Measurements from ENCODE around the gene DHRSX. TPM values are rescaled to one million over a fixed set of nuclear protein-coding genes. Genes with fewer than 3 reads are reported as not detected.

The DHRSX gene
- polyA plus RNA-seq, 1 donor from 2014 or later, result 15.7 TPM

GRCh38 chrX:2389324-2389723 is 111.5 kb downstream of the DHRSX start:
- H3K36me3 ChIP-seq (ENCODE audit: insufficient read depth, low read length), result peaks cover 9% of the 10 kb centered on the region
- no peak overlapping the region for H3K9ac ChIP-seq (ENCODE audit: low read length)
- H3K27me3 ChIP-seq (ENCODE audit: insufficient read depth, low read depth, low read length), result no peaks in the 10 kb centered on the region
- TF ChIP-seq MXI1 (conservative IDR thresholded peaks at IDR 0.05; ENCODE audit: poor library complexity, severe bottlenecking) (no peak), SMC3 (conservative IDR thresholded peaks at IDR 0.05; ENCODE audit: poor library complexity) (no peak), EP300 (conservative IDR thresholded peaks at IDR 0.05; ENCODE audit: poor library complexity, severe bottlenecking) (no peak), EZH2 (IDR thresholded peaks at IDR 0.05; ENCODE audit: borderline replicate concordance, insufficient read depth, low read length, poor library complexity, severe bottlenecking) (no peak), REST (IDR thresholded peaks at IDR 0.05; ENCODE audit: borderline replicate concordance) (no peak), POLR2AphosphoS5 (IDR thresholded peaks at IDR 0.05) (no peak), RAD21 (conservative IDR thresholded peaks at IDR 0.05) (no peak), TAF1 (IDR thresholded peaks at IDR 0.05; ENCODE audit: low read depth) (no peak)
- TF ChIP-seq, protein P1, sequence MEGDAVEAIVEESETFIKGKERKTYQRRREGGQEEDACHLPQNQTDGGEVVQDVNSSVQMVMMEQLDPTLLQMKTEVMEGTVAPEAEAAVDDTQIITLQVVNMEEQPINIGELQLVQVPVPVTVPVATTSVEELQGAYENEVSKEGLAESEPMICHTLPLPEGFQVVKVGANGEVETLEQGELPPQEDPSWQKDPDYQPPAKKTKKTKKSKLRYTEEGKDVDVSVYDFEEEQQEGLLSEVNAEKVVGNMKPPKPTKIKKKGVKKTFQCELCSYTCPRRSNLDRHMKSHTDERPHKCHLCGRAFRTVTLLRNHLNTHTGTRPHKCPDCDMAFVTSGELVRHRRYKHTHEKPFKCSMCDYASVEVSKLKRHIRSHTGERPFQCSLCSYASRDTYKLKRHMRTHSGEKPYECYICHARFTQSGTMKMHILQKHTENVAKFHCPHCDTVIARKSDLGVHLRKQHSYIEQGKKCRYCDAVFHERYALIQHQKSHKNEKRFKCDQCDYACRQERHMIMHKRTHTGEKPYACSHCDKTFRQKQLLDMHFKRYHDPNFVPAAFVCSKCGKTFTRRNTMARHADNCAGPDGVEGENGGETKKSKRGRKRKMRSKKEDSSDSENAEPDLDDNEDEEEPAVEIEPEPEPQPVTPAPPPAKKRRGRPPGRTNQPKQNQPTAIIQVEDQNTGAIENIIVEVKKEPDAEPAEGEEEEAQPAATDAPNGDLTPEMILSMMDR (IDR thresholded peaks at IDR 0.05; ENCODE audit: poor library complexity, severe bottlenecking), result no peak
- no peaks in the 10 kb centered on the region for H3K9me2 ChIP-seq (ENCODE audit: insufficient read depth, low read length)
- H3K27ac ChIP-seq (ENCODE audit: low read length), result no peak overlapping the region
- no peak overlapping the region for H3K4me3 ChIP-seq (ENCODE audit: low read length)
- H3K9me3 ChIP-seq (ENCODE audit: low read length), result peaks cover 6% of the 10 kb centered on the region
- H3F3A ChIP-seq (ENCODE audit: insufficient read depth, low read length, poor library complexity, severe bottlenecking), result no peaks in the 10 kb centered on the region
- H3K79me2 ChIP-seq (replicated peaks; ENCODE audit: insufficient read depth, low read length), result no peaks in the 10 kb centered on the region
- no peak overlapping the region for H3K4me2 ChIP-seq (ENCODE audit: low read length)
- no peak overlapping the region for H2AFZ ChIP-seq (ENCODE audit: low read depth, low read length)
- no peaks in the 10 kb centered on the region for H4K20me1 ChIP-seq (ENCODE audit: insufficient read depth)

- no peak overlapping the region for H3K4me2 ChIP-seq (ENCODE audit: low read length)
- no peaks in the 10 kb centered on the region for H4K20me1 ChIP-seq (ENCODE audit: insufficient read depth)
- H3K27ac ChIP-seq (ENCODE audit: low read length), result no peak overlapping the region
- no peak overlapping the region for H2AFZ ChIP-seq (ENCODE audit: low read depth, low read length)
- H3K36me3 ChIP-seq (ENCODE audit: insufficient read depth, low read length), result peaks cover 9% of the 10 kb centered on the region
- no peaks in the 10 kb centered on the region for H3K79me2 ChIP-seq (replicated peaks; ENCODE audit: insufficient read depth, low read length)
- peaks cover 6% of the 10 kb centered on the region for H3K9me3 ChIP-seq (ENCODE audit: low read length)
- no peak overlapping the region for H3K4me3 ChIP-seq (ENCODE audit: low read length)
- H3F3A ChIP-seq (ENCODE audit: insufficient read depth, low read length, poor library complexity, severe bottlenecking), result no peaks in the 10 kb centered on the region
- no peak for TF ChIP-seq EZH2 (IDR thresholded peaks at IDR 0.05; ENCODE audit: borderline replicate concordance, insufficient read depth, low read length, poor library complexity, severe bottlenecking)
- TF ChIP-seq TAF1 (IDR thresholded peaks at IDR 0.05; ENCODE audit: low read depth), result no peak
- TF ChIP-seq MXI1 (conservative IDR thresholded peaks at IDR 0.05; ENCODE audit: poor library complexity, severe bottlenecking), result no peak
- TF ChIP-seq, protein P1 (IDR thresholded peaks at IDR 0.05; ENCODE audit: poor library complexity, severe bottlenecking), result no peak
- no peak for TF ChIP-seq REST (IDR thresholded peaks at IDR 0.05; ENCODE audit: borderline replicate concordance)
- TF ChIP-seq EP300 (conservative IDR thresholded peaks at IDR 0.05; ENCODE audit: poor library complexity, severe bottlenecking), result no peak
- no peak for TF ChIP-seq RAD21 (conservative IDR thresholded peaks at IDR 0.05)
- TF ChIP-seq SMC3 (conservative IDR thresholded peaks at IDR 0.05; ENCODE audit: poor library complexity), result no peak
- no peak for TF ChIP-seq POLR2AphosphoS5 (IDR thresholded peaks at IDR 0.05)
- H3K9ac ChIP-seq (ENCODE audit: low read length), result no peak overlapping the region
- H3K9me2 ChIP-seq (ENCODE audit: insufficient read depth, low read length), result no peaks in the 10 kb centered on the region
- no peaks in the 10 kb centered on the region for H3K27me3 ChIP-seq (ENCODE audit: insufficient read depth, low read depth, low read length)
Observed at GRCh38 chrX:2388669-2389068, 112.1 kb downstream of the DHRSX start.

All from neural cell (in vitro differentiated cells).